Subcutaneous abdominal adipose tissue (tissue), 5 donors: ENCODE results near the gene PGM1.

Experiments
- H3K27ac ChIP-seq: one replicate; pipeline ENCODE4 v1.7.0; 2013; ENCODE audit warnings: low read depth, mild to moderate bottlenecking, inconsistent platforms, low read length, moderate library complexity
- H3K27me3 ChIP-seq, 5 donors: one replicate each; pipeline ENCODE4 v1.7.0; 2013; ENCODE audit warnings: low read length in 5 of 5, inconsistent platforms in 1 of 5; ENCODE audit not compliant: control insufficient read depth in 5 of 5, insufficient read depth in 4 of 5
- H3K36me3 ChIP-seq, 5 donors: one replicate each; pipeline ENCODE4 v1.7.0; 2013; ENCODE audit warnings: low read length in 5 of 5; ENCODE audit not compliant: control insufficient read depth in 5 of 5, insufficient read depth in 5 of 5
- H3K4me1 ChIP-seq, 5 donors: one replicate each; pipeline ENCODE4 v1.7.0; 2013; ENCODE audit warnings: low read length in 5 of 5, mild to moderate bottlenecking in 3 of 5, moderate library complexity in 1 of 5; ENCODE audit not compliant: control insufficient read depth in 5 of 5, insufficient read depth in 5 of 5
- H3K4me3 ChIP-seq, 5 donors: one replicate each; pipeline ENCODE4 v1.7.0; 2013; ENCODE audit warnings: low read length in 5 of 5, low read depth in 1 of 5
- H3K9ac ChIP-seq, 5 donors: one replicate each; pipeline ENCODE4 v1.7.0; 2013; ENCODE audit warnings: low read length in 5 of 5, mild to moderate bottlenecking in 4 of 5, moderate library complexity in 3 of 5
- H3K9me3 ChIP-seq, 5 donors: one replicate each; pipeline ENCODE4 v1.7.0; 2013; ENCODE audit warnings: low read length in 5 of 5; ENCODE audit not compliant: control insufficient read depth in 5 of 5
- donor health status: healthy.
- donor health status: healthy.
- donor health status: healthy.
- donor health status: healthy.
- donor health status: healthy.

The PGM1 gene

GRCh38 chr1:63669151-63669961 lies 76.1 kb downstream of the PGM1 start:
- Histone ChIP-seq H3K27ac (no peak overlapping the region), H3K36me3 (peaks cover 0 to 5% (median 0%) of the 10 kb centered on the region in 5 donors), H3K9ac (no peak overlapping the region), H3K27me3 (no peaks in the 10 kb centered on the region), H3K4me1 (no peaks in the 10 kb centered on the region), H3K4me3 (no peak overlapping the region), H3K9me3 (peaks cover 0 to 14% (median 0%) of the 10 kb centered on the region in 5 donors)

GRCh38 chr1:63670164-63670563 lies 77.0 kb downstream of the PGM1 start:
- peaks cover 0 to 3% (median 0%) of the 10 kb centered on the region in 5 donors for H3K4me1 ChIP-seq
- no peaks in the 10 kb centered on the region for H3K27me3 ChIP-seq
- H3K9ac ChIP-seq, result no peak overlapping the region
- no peaks in the 10 kb centered on the region for H3K36me3 ChIP-seq
- peaks cover 0 to 13% (median 0%) of the 10 kb centered on the region in 5 donors for H3K9me3 ChIP-seq
- no peak overlapping the region for H3K27ac ChIP-seq
- H3K4me3 ChIP-seq, result no peak overlapping the region

DNA sequence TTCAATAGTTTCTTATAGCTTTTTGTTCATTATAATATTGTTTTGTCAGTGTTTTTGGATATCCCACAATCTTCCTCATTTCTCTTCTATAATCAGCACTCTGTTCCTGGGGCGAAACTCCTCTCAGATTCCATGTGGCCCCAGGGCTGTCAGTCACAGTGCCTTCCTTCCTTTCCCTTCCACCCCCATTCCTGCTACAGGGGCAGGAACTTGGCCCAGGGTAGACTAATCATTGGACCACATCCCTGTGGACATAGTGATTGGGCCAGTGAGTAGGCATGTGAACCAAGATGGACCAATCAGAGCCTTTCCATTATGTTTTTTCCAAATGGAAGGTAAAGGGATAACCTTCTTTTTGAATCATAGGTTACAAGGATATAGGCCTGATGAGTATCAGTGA lies 78.3 kb downstream of the PGM1 start:
- Histone ChIP-seq H3K27ac (no peak overlapping the region), H3K27me3 (no peaks in the 10 kb centered on the region), H3K36me3 (no peaks in the 10 kb centered on the region), H3K9me3 (no peaks in the 10 kb centered on the region), H3K4me1 (peaks cover 0 to 3% (median 0%) of the 10 kb centered on the region in 5 donors), H3K4me3 (no peak overlapping the region), H3K9ac (no peak overlapping the region)

DNA sequence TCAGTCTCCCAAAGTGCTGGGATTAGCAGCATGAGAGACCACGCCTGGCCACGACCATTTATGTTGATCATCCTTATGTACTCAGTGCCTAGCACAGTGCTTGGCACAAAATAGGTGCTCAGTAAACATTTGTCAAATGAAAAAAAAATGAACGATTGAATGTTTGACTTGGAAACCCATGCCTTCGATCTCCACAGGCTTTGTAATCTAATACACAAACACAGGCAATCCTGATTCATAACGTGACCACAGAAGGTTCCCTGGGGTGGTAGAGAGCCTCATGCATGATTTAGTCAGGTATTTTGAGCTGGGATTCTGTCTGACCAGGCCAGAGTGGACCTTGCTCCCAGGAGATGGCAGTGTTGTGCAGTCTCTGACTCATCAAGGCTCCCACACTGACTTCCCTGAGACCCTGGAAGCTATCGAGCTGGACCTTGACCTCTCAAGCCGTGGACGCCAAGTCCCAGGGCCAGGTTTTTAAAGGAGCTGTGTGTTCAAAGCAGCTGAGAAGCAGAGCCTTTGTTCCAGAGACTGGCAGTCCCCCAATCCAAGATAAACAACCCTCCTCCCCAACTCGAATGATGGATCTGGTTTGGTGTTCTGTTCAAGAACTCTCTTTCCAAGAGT lies 81.1 kb downstream of the PGM1 start:
- Histone ChIP-seq H3K4me3 (no peak overlapping the region), H3K27me3 (no peaks in the 10 kb centered on the region), H3K9ac (no peak overlapping the region), H3K9me3 (no peaks in the 10 kb centered on the region), H3K4me1 (peaks cover 0 to 3% (median 0%) of the 10 kb centered on the region in 5 donors), H3K36me3 (no peaks in the 10 kb centered on the region), H3K27ac (no peak overlapping the region)

DNA sequence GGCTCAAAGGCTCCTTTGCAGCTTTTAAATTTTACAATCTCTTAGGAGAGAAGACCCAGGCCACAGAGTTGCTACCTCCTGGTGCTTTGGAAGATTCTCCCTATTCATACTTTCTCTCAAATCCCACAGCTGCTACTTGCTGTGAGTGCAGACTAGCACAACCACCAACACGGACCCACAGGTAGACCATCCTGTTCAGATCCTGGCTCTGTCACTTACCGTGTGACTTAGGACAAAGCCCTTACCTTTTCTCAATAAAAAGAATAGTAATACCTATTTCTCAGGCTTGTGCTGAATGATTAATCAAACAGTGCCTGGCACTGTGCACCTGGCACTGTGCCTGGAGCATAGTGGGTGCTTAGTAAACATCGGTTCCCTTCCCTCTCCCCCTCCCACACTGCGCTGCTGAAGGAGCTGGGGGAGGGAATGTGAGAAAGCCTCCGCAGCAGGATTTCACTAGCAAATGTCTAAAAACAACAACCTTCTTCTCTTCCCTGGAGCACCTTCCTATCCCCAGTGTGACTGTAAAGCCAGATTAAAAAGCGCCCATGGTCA lies 81.7 kb downstream of the PGM1 start:
- peaks cover 0 to 3% (median 0%) of the 10 kb centered on the region in 5 donors for H3K4me1 ChIP-seq
- no peaks in the 10 kb centered on the region for H3K9me3 ChIP-seq
- no peak overlapping the region for H3K27ac ChIP-seq
- H3K27me3 ChIP-seq, result no peaks in the 10 kb centered on the region
- H3K4me3 ChIP-seq, result no peak overlapping the region
- H3K9ac ChIP-seq, result no peak overlapping the region
- no peaks in the 10 kb centered on the region for H3K36me3 ChIP-seq

- H3K4me1 ChIP-seq, result peaks cover 0 to 3% (median 0%) of the 10 kb centered on the region in 5 donors
- H3K27me3 ChIP-seq, result no peaks in the 10 kb centered on the region
- H3K4me3 ChIP-seq, result no peak overlapping the region
- H3K27ac ChIP-seq, result no peak overlapping the region
- H3K9me3 ChIP-seq, result no peaks in the 10 kb centered on the region
- H3K36me3 ChIP-seq, result no peaks in the 10 kb centered on the region
- no peak overlapping the region for H3K9ac ChIP-seq
Observed at GRCh38 chr1:63675420-63675931, 82.3 kb downstream of the PGM1 start.

- no peak overlapping the region for H3K4me3 ChIP-seq
- no peaks in the 10 kb centered on the region for H3K27me3 ChIP-seq
- H3K9me3 ChIP-seq, result no peaks in the 10 kb centered on the region
- H3K9ac ChIP-seq, result no peak overlapping the region
- peaks cover 0 to 3% (median 0%) of the 10 kb centered on the region in 5 donors for H3K4me1 ChIP-seq
- H3K27ac ChIP-seq, result no peak overlapping the region
- H3K36me3 ChIP-seq, result no peaks in the 10 kb centered on the region
Observed at GRCh38 chr1:63677497-63677896, 84.3 kb downstream of the PGM1 start.

GRCh38 chr1:63678200-63678599 lies 85.0 kb downstream of the PGM1 start:
- no peak overlapping the region for H3K27ac ChIP-seq
- peaks cover 0 to 3% (median 0%) of the 10 kb centered on the region in 5 donors for H3K4me1 ChIP-seq
- no peak overlapping the region for H3K4me3 ChIP-seq
- no peak overlapping the region for H3K9ac ChIP-seq
- no peaks in the 10 kb centered on the region for H3K27me3 ChIP-seq
- H3K36me3 ChIP-seq, result no peaks in the 10 kb centered on the region
- no peaks in the 10 kb centered on the region for H3K9me3 ChIP-seq

GRCh38 chr1:63679076-63679475 lies 85.9 kb downstream of the PGM1 start:
- no peak overlapping the region for H3K27ac ChIP-seq
- peaks cover 0 to 3% (median 0%) of the 10 kb centered on the region in 5 donors for H3K4me1 ChIP-seq
- no peaks in the 10 kb centered on the region for H3K27me3 ChIP-seq
- H3K9me3 ChIP-seq, result no peaks in the 10 kb centered on the region
- H3K36me3 ChIP-seq, result no peaks in the 10 kb centered on the region
- H3K9ac ChIP-seq, result no peak overlapping the region
- no peak overlapping the region for H3K4me3 ChIP-seq

GRCh38 chr1:63679589-63679988 lies 86.4 kb downstream of the PGM1 start:
- Histone ChIP-seq H3K4me3 (no peak overlapping the region), H3K27ac (no peak overlapping the region), H3K9ac (no peak overlapping the region), H3K27me3 (no peaks in the 10 kb centered on the region), H3K36me3 (no peaks in the 10 kb centered on the region), H3K9me3 (no peaks in the 10 kb centered on the region), H3K4me1 (peaks cover 0 to under 1% (median 0%) of the 10 kb centered on the region in 5 donors)
